Ishikawa (cell line): ENCODE results near the gene PKNOX2.

Source experiments
- CREB1 ChIP-seq: IDR thresholded peaks from 2 replicates; pipeline ENCODE4 v1.6.1; 2012; ENCODE audit warnings: low read depth
- EGR1 ChIP-seq: IDR thresholded peaks from 2 replicates; pipeline ENCODE4 v1.6.1; 2012
- EP300 ChIP-seq: IDR thresholded peaks from 2 replicates; pipeline ENCODE4 v1.6.1; 2012; ENCODE audit warnings: borderline replicate concordance
- FOXM1 ChIP-seq: IDR thresholded peaks from 2 replicates; pipeline ENCODE4 v1.6.1; 2012; ENCODE audit warnings: low read depth, borderline replicate concordance
- NFIC ChIP-seq: IDR thresholded peaks from 2 replicates; pipeline ENCODE4 v1.6.1; 2012
- TAF1 ChIP-seq: IDR thresholded peaks from 2 replicates; pipeline ENCODE4 v1.6.1; 2012; ENCODE audit warnings: low read depth, mild to moderate bottlenecking
- TCF12 ChIP-seq: IDR thresholded peaks from 2 replicates; pipeline ENCODE4 v1.6.1; 2012; ENCODE audit warnings: low read depth
- USF1 ChIP-seq: IDR thresholded peaks from 2 replicates; pipeline ENCODE4 v1.6.1; 2012

DNA sequence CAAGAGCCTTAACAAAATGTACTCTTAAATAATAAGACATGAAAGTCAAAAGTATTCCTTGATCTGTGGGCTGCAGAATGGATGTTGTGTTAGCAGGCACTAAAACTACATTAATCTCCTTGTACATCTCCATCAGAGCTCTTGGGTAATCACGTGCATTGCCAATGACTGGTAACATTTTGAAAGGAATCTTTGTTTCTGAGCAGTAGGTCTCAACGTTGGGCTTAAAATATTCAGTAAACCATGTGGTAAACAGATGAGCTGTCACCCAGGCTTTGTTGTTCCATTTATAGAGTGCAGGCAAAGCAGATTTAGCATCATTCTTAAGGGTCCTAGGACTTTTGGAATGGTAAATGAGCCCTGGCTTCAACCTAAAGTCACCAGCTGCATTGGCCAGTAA, 152.9 kb downstream of the PKNOX2 start:
- TF ChIP-seq FOXM1 (no peak), NFIC (no peak), USF1 (no peak), TAF1 (no peak), TCF12 (no peak), EP300 (no peak), EGR1 (no peak), CREB1 (no peak)
